Spleen (tissue), 13 donors: ENCODE measurements around the gene SYNCRIP. TPM values are rescaled to one million over a fixed set of nuclear protein-coding genes. Genes with fewer than 3 reads are reported as not detected.

Experiments
- DNase-seq: peaks from one replicate; pipeline ENCODE4 v3.0.0-alpha.2; 2020
- H3K27ac ChIP-seq, 8 donors: fragments of 200-600 bp; sonication (generic) in 7 of 8; 1 replicate in 4 of 8; 2 replicates in 4 of 8; pipeline versions ENCODE4 v1.5.0 to v1.8.0; 2016 to 2021; ENCODE audit warnings: inconsistent platforms in 4 of 8, mild to moderate bottlenecking in 4 of 8, moderate library complexity in 1 of 8
- H3K27me3 ChIP-seq, 7 donors: fragments of 200-600 bp; sonication (generic) in 6 of 7; replicated peaks in 1 of 7; 1 replicate in 4 of 7; 2 replicates in 3 of 7; pipeline versions ENCODE4 v1.5.0 to v1.8.0; 2016 to 2021; ENCODE audit warnings: inconsistent platforms in 3 of 7, mild to moderate bottlenecking in 1 of 7
- H3K36me3 ChIP-seq, 6 donors: fragments of 200-600 bp; sonication (generic) in 5 of 6; 1 replicate in 4 of 6; 2 replicates in 2 of 6; pipeline versions ENCODE4 v1.5.0 to v1.8.0; 2016 to 2021; ENCODE audit warnings: inconsistent platforms in 2 of 6
- H3K4me1 ChIP-seq, 6 donors: fragments of 200-600 bp; sonication (generic) in 5 of 6; 1 replicate in 3 of 6; 2 replicates in 3 of 6; pipeline versions ENCODE4 v1.5.0 to v1.8.0; 2016 to 2021; ENCODE audit warnings: inconsistent platforms in 3 of 6
- H3K4me3 ChIP-seq, 8 donors: fragments of 200-600 bp; sonication (generic) in 7 of 8; 1 replicate in 4 of 8; 2 replicates in 4 of 8; pipeline versions ENCODE4 v1.5.0 to v1.8.0; 2016 to 2021; ENCODE audit warnings: inconsistent platforms in 4 of 8, mild to moderate bottlenecking in 4 of 8, moderate library complexity in 2 of 8
- H3K9me3 ChIP-seq, 8 donors: fragments of 200-600 bp; sonication (generic) in 7 of 8; 1 replicate in 4 of 8; 2 replicates in 4 of 8; pipeline versions ENCODE4 v1.5.0 to v1.8.0; 2016 to 2021; ENCODE audit warnings: inconsistent platforms in 4 of 8
- POLR2A ChIP-seq, 3 donors: fragments of 450-650 bp; IDR thresholded peaks; one replicate each; pipeline ENCODE4 v1.5.1; 2017; ENCODE audit warnings: antibody characterized with exemption in 3 of 3, mild to moderate bottlenecking in 1 of 3
- POLR2AphosphoS5 ChIP-seq, 3 donors: sonication (generic); formaldehyde crosslinking; IDR thresholded peaks; one replicate each; pipeline ENCODE4 v1.5.1; 2017; ENCODE audit warnings: antibody characterized with exemption in 3 of 3
- WGBS, 5 donors: extraction: QIAGEN DNeasy Blood & Tissue Kit in 3 of 5; methylation state at CpG; one replicate each; pipeline versions ENCODE4 v1.1.5 to v1.1.7; 2013 to 2018; 5-methylcytosine and 5-hydroxymethylcytosine counted together
- intact Hi-C: fragments of 100-400 bp; cut with DNase I; formaldehyde crosslinking; loops from one replicate; pipeline ENCODE4 v1.15.0; 2023; ENCODE audit warnings: low total_unique reads
- long read RNA-seq, 2 donors: transcript quantifications; one replicate each; lab custom pipeline, GENCODE V29; 2026
- polyA plus RNA-seq, 3 donors: library from polyadenylated mRNA; stranded (reverse); fragments of 200-250 nt; gene quantifications; one replicate each; pipeline ENCODE4 v1.2.1, GENCODE V29; 2013
- total RNA-seq, 7 donors: library from RNA; depleted of rRNA in 3 of 7; stranded (reverse); fragments of >200 nt in 3 of 7; fragmentation: NEBNext Ultra II Directional in 4 of 7; extraction: Animal tissue kit (Norgen Biotek cat#: 25700) in 4 of 7; gene quantifications; one replicate each; pipeline versions ENCODE4 v1.1.0 to v1.2.1, GENCODE V29; 2016 to 2021
- TF ChIP-seq, protein P1 (sequence below), 11 experiments: fragments of 200-600 bp in 7 of 11; fragments of 450-650 bp in 4 of 11; sonication (generic) in 4 of 11; IDR thresholded peaks in 8 of 11; conservative IDR thresholded peaks in 3 of 11; 1 replicate in 7 of 11; 2 replicates in 4 of 11; pipeline versions ENCODE4 v1.4.0 to v1.8.0; 2016 to 2021; ENCODE audit warnings: antibody characterized with exemption in 11 of 11, inconsistent platforms in 4 of 11, mild to moderate bottlenecking in 1 of 11
- donor health status: healthy with polysubstance abuse.
- donor health status: DM: no; HTN: no; CAD: no; lungs with moderate emphysema.
- donor health status: DM: no; HTN: no; CAD: no.
- donor health status: Bipolar disorder and iron deficiency.
- donor health status: healthy.
- donor health status: DM: no; HTN: no; CAD: no.
- donor health status: DM: yes; HTN: yes; CAD: no.

SYNCRIP gene
- total RNA-seq (10 to 100 TPM; 60.0 to 92.1 (median 75.7) TPM), polyA plus RNA-seq (10 to 100 TPM; 21.2 to 33.7 (median 29.0) TPM)
- long read RNA-seq, donor 1, full-length matches to known transcripts: 8 of 53 reads
- long read RNA-seq, donor 1, partial matches to known transcripts: 45 of 53 reads
- long read RNA-seq, donor 1, other reads (novel, unspliced or antisense): 0 of 53 reads
- long read RNA-seq, donor 2, full-length matches to known transcripts: 5 of 31 reads
- long read RNA-seq, donor 2, partial matches to known transcripts: 26 of 31 reads
- long read RNA-seq, donor 2, other reads (novel, unspliced or antisense): 0 of 31 reads

DNA sequence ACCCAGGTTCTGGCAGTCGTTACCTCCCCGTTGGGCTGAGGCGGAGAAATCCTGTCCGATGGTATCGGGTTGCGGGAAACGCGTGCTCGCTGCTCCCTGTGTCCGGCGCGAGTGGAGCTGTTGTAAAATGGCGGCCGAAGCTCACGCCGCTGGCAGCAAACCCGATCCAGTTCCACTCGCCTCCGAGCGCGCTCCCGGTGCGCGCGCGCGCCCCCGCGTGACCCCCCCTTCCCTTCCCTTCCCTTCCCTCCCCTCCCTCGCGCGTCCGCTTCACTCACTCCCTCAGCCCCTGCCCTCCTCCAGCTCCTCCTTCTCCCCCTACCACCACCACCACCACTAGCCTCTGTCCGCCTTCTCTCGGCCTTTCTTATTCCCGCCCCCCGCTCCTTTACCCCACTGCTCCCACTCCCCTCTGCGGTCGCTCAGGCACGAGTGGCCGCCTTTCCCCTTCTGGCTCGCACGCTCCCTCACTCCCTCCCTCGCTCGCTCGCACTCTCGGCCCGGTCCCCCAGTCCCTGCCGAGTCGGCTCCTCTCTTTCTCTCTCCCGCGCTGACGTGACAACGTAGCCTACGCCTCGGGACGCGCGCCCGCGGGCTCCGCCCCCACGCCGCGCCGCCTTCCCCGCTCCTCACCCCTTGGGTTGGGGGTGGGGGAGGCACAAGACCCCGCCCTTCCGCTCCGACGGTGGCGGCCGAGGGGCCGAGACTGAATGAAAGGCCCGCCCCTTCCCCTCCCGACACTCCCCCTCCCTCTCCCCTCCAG lies at the start of gene SYNCRIP:
Gene SYNCRIP (minus strand): TSS at position 113 of the 763 bp plus-strand sequence. CDS start 1,447 bp downstream, outside the sequence.
- Histone ChIP-seq H3K27ac (peak within 1 kb of the TSS; percentile 97 to 99 (median 98)), H3K9me3 (no peaks in the 10 kb centered on the region), H3K4me3 (peak within 1 kb of the TSS; percentile 92 to 99 (median 98)), H3K4me1 (peaks cover 32 to 54% (median 48%) of the 10 kb centered on the region in 6 donors), H3K36me3 (peaks cover 0 to 29% (median 20%) of the 10 kb centered on the region in 6 donors), H3K27me3 (no peaks in the 10 kb centered on the region)
- intact Hi-C loops: loop anchor here (2.0 to 10.0 kb wide), 2 partner anchors 36 to 48 kb away; partner anchors contain the start of gene SNX14
- TF ChIP-seq, protein P1, sequence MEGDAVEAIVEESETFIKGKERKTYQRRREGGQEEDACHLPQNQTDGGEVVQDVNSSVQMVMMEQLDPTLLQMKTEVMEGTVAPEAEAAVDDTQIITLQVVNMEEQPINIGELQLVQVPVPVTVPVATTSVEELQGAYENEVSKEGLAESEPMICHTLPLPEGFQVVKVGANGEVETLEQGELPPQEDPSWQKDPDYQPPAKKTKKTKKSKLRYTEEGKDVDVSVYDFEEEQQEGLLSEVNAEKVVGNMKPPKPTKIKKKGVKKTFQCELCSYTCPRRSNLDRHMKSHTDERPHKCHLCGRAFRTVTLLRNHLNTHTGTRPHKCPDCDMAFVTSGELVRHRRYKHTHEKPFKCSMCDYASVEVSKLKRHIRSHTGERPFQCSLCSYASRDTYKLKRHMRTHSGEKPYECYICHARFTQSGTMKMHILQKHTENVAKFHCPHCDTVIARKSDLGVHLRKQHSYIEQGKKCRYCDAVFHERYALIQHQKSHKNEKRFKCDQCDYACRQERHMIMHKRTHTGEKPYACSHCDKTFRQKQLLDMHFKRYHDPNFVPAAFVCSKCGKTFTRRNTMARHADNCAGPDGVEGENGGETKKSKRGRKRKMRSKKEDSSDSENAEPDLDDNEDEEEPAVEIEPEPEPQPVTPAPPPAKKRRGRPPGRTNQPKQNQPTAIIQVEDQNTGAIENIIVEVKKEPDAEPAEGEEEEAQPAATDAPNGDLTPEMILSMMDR (IDR thresholded peaks at IDR 0.05 in 8 of 11, conservative IDR thresholded peaks at IDR 0.05 in 3 of 11): peak in 3 of 11 experiments; percentile 3 to 26 (median 8)
- TF ChIP-seq POLR2AphosphoS5 (IDR thresholded peaks at IDR 0.05): peak; percentile 98 to 99 (median 98)
- peak in 2 of 3 donors; percentile 81 to 92 for TF ChIP-seq POLR2A (IDR thresholded peaks at IDR 0.05)
- 0 to 1% (median 1%) methylated on average over 67 to 76 of the region's 76 CpGs for WGBS, 5 donors
- peak; percentile 100 for DNase-seq

DNA sequence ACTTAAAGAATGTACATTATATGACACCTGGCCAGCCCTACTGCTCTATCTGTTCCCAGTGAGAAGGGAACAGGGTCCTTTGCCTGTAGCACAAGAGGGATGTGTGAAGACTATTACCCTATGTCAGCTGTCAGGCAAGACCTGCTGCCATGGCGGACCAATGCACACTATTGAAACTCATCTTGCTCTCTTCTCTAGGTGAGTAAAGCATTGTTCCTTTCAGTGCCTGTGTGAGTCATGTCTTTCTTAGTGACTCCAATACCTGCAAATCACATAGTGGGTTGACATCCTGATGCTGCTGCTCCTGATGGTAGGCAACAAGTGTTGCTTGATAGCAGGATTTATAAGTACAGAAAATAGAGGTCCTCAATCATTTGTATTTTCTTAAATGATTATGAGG lies 48.8 kb upstream of the SYNCRIP start:
- Histone ChIP-seq H3K9me3 (peaks cover 0 to 4% (median 0%) of the 10 kb centered on the region in 8 donors), H3K36me3 (no peaks in the 10 kb centered on the region), H3K27ac (no peak overlapping the region), H3K4me3 (no peak overlapping the region), H3K4me1 (no peaks in the 10 kb centered on the region), H3K27me3 (no peaks in the 10 kb centered on the region)
- TF ChIP-seq, protein P1 (IDR thresholded peaks at IDR 0.05 in 8 of 11, conservative IDR thresholded peaks at IDR 0.05 in 3 of 11): no peak
- TF ChIP-seq POLR2A (IDR thresholded peaks at IDR 0.05): no peak
- no peak for TF ChIP-seq POLR2AphosphoS5 (IDR thresholded peaks at IDR 0.05)
- DNase-seq: no peak
- WGBS, 5 donors: 90 to 100% (median 93%) methylated on average over 1 of the region's 1 CpG
- intact Hi-C loops: no loop called here

DNA sequence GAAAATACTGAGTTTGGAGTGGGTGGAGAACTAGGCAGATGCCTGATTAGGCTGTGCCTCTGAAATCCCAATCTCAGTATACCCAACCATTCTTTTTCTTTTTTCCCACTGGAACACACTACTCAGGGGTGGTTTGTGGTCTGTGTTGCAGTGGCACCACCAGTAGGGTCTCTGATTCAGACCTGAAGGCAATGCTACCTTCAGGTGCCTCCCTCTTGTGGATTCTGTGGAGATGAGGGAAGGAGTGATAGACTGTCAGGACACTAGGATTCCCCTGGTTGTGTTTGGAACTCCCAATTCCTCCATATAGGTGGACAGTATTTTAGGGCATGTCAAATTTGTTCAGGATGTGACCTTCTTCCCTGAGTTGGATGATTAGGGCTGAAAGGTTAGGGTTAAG lies 47.4 kb upstream of the SYNCRIP start:
- Histone ChIP-seq H3K4me1 (no peaks in the 10 kb centered on the region), H3K36me3 (no peaks in the 10 kb centered on the region), H3K9me3 (no peaks in the 10 kb centered on the region), H3K4me3 (no peak overlapping the region), H3K27me3 (no peaks in the 10 kb centered on the region), H3K27ac (no peak overlapping the region)
- intact Hi-C loops: no loop called here
- no peak for TF ChIP-seq POLR2AphosphoS5 (IDR thresholded peaks at IDR 0.05)
- TF ChIP-seq, protein P1 (IDR thresholded peaks at IDR 0.05 in 8 of 11, conservative IDR thresholded peaks at IDR 0.05 in 3 of 11): no peak
- no peak for TF ChIP-seq POLR2A (IDR thresholded peaks at IDR 0.05)
- no peak for DNase-seq

DNA sequence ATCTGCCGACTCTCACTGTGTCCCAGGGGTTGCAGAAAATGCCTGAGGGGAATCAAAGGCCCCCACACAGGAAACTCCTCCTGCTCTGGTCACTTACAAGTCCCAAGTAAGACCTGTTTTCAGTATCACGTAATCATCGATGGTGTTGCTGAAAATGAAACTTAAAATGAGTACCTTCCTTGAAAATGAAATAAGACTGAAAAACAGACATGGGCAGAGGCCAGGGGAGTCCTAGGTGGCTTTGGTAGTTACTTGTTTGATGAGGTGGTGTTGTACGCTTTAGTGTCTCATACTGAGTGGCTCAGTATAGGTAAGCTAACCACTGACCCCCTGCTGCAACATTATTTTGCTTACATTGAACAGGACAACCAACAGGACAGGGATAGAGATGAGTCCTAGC lies 43.0 kb upstream of the SYNCRIP start:
- Histone ChIP-seq H3K4me3 (no peak overlapping the region), H3K27me3 (no peaks in the 10 kb centered on the region), H3K9me3 (peaks cover 0 to 2% (median 0%) of the 10 kb centered on the region in 8 donors), H3K27ac (no peak overlapping the region), H3K4me1 (no peaks in the 10 kb centered on the region), H3K36me3 (no peaks in the 10 kb centered on the region)
- intact Hi-C loops: no loop called here
- no peak for DNase-seq
- TF ChIP-seq POLR2A (IDR thresholded peaks at IDR 0.05) (no peak), POLR2AphosphoS5 (IDR thresholded peaks at IDR 0.05) (no peak)
- TF ChIP-seq, protein P1 (IDR thresholded peaks at IDR 0.05 in 8 of 11, conservative IDR thresholded peaks at IDR 0.05 in 3 of 11): no peak
- WGBS, 5 donors: 71 to 86% (median 77%) methylated on average over 4 of the region's 4 CpGs
